Measurements from ENCODE around the gene BIN1.

DNA sequence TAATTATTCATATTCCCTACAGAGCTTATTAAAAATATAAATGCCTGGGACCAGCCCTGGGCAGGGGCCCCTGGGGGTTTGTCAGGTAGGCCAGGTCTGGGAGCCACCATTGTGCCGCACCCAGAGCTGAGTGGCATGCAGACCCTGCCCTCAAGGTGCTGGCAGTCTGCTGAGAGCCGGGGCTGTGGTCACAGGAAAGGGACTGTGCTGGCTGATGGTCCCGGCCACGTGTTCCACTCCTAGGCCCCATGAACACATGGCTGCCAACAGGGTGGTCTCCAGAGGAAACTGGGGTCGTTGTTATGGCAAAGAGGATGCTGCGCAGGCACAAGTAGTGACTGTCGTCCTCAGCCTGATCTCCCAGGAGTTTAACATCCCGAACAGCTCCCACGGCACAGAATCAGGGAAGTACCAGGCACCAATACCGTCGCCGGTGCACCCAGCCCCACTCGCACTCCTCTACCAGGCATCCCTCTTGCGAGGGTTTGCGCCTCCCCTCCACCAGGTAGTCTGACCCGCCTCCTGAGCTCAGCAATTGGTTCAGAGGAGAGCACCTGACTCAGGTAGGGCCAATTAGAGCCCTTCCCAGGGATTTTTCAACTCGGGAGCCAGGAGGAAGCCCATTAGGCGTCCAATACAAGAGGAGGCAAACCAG, 39.2 kb upstream of the BIN1 start:
- TF ChIP-seq CTCF (IDR thresholded peaks at IDR 0.05) = no peak
- no peak for TF ChIP-seq EZH2 (IDR thresholded peaks at IDR 0.05; ENCODE audit: borderline replicate concordance, insufficient read depth, low read depth, low read length, poor library complexity, severe bottlenecking)
